ENCODE measurements around the gene OR52E8. TPM values are rescaled to one million over a fixed set of nuclear protein-coding genes. Genes with fewer than 3 reads are reported as not detected.

OR52E8 gene
- total RNA-seq, 1 experiment from 2014 or later: not detected

DNA sequence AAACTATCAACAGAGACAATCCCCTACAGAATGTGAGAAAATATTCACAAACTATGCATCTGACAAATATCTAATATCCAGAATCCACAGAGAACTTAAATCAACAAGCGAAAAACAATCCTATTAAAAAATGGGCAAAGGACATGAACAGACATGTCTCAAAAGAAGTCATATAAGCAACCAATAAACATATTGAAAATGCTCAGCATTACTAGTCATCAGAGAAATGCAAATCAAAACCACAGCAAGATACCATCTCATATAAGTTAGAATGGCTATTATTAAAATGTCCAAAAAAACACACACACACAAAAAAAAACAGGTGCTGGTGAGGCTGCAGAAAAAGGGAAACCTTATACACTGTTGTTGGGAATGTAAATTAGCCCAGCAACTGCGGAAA, 8.3 kb upstream of the OR52E8 start:
- no peak for DNase-seq
- ChIA-PET POLR2A (ENCODE audit: unreplicated experiment) (no interaction called here), CTCF (no interaction called here)
- no peak overlapping the region for H2AFZ ChIP-seq (ENCODE audit: low read length)
- no peaks in the 10 kb centered on the region for H3K4me1 ChIP-seq (ENCODE audit: insufficient read depth, low read length)
- H3F3A ChIP-seq (ENCODE audit: low read length, unreplicated experiment): no peaks in the 10 kb centered on the region
- peaks cover 4% of the 10 kb centered on the region; the same call in 1 of the 2 replicates for H3K27me3 ChIP-seq (ENCODE audit: low read length)
- no TSS peak for BruUV-seq (replicated peaks)
- no peak overlapping the region for H3K9ac ChIP-seq (ENCODE audit: low read length)
- no peak overlapping the region for H3K4me2 ChIP-seq (ENCODE audit: low read length)
- ATAC-seq: no peak
- no peaks in the 10 kb centered on the region for H4K20me1 ChIP-seq (ENCODE audit: low read length)
- H3K4me3 ChIP-seq (ENCODE audit: low read length): no peak overlapping the region
- no peaks in the 10 kb centered on the region for H3K9me2 ChIP-seq (replicated peaks; ENCODE audit: low read length)
- H3K36me3 ChIP-seq (ENCODE audit: low read depth, low read length): no peaks in the 10 kb centered on the region
- H3K9me3 ChIP-seq (ENCODE audit: low read length): no peaks in the 10 kb centered on the region
- H3K27ac ChIP-seq (ENCODE audit: low read length): no peak overlapping the region
- H3K79me2 ChIP-seq (ENCODE audit: low read length): no peaks in the 10 kb centered on the region
- intact Hi-C loops (cut with micrococcal nuclease): no loop called here
- TF ChIP-seq CTCF (conservative IDR thresholded peaks at IDR 0.05; ENCODE audit: low read depth, low read length): no peak
- no peak for TF ChIP-seq EZH2phosphoT487 (IDR thresholded peaks at IDR 0.05; ENCODE audit: borderline replicate concordance, low read length)
- TF ChIP-seq EZH2 (IDR thresholded peaks at IDR 0.05; ENCODE audit: low read length, unreplicated experiment): no peak

DNA sequence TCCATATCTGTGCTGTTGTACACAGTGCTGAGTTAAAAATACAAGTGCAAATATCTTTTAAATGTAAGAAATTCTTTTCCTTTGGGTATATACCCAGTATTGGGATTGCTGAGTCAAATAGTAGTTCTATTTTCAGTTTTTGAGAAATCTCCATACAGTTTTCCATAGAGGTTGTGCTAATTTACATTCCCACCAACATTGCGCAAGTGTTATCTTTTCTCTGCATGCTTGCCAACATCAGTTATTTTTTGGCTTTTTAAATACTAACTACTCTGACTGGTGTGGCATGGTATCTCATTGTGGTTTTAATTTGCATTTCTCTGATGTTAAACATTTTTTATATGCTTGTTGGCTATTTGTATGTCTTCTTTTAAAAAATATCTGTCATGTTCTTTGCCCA, 6.5 kb downstream of the OR52E8 start:
- POLR2A ChIA-PET (ENCODE audit: unreplicated experiment): no interaction called here
- BruUV-seq (replicated peaks): no TSS peak
- CTCF ChIA-PET: no interaction called here
- intact Hi-C loops (cut with micrococcal nuclease): no loop called here
- TF ChIP-seq EZH2 (IDR thresholded peaks at IDR 0.05; ENCODE audit: low read length, unreplicated experiment) (no peak), EZH2phosphoT487 (IDR thresholded peaks at IDR 0.05; ENCODE audit: borderline replicate concordance, low read length) (no peak), CTCF (conservative IDR thresholded peaks at IDR 0.05; ENCODE audit: low read depth, low read length) (no peak)
- DNase-seq (no peak), ATAC-seq (no peak)
- Histone ChIP-seq H3F3A (ENCODE audit: low read length, unreplicated experiment) (no peaks in the 10 kb centered on the region), H3K27ac (ENCODE audit: low read length) (no peak overlapping the region), H4K20me1 (ENCODE audit: low read length) (no peaks in the 10 kb centered on the region), H3K9ac (ENCODE audit: low read length) (no peak overlapping the region), H3K79me2 (ENCODE audit: low read length) (no peaks in the 10 kb centered on the region), H3K36me3 (ENCODE audit: low read depth, low read length) (no peaks in the 10 kb centered on the region), H3K4me1 (ENCODE audit: insufficient read depth, low read length) (no peaks in the 10 kb centered on the region), H2AFZ (ENCODE audit: low read length) (no peak overlapping the region), H3K27me3 (ENCODE audit: low read length) (no peaks in the 10 kb centered on the region), H3K9me3 (ENCODE audit: low read length) (no peaks in the 10 kb centered on the region), H3K9me2 (replicated peaks; ENCODE audit: low read length) (no peaks in the 10 kb centered on the region), H3K4me3 (ENCODE audit: low read length) (no peak overlapping the region), H3K4me2 (ENCODE audit: low read length) (no peak overlapping the region)

DNA sequence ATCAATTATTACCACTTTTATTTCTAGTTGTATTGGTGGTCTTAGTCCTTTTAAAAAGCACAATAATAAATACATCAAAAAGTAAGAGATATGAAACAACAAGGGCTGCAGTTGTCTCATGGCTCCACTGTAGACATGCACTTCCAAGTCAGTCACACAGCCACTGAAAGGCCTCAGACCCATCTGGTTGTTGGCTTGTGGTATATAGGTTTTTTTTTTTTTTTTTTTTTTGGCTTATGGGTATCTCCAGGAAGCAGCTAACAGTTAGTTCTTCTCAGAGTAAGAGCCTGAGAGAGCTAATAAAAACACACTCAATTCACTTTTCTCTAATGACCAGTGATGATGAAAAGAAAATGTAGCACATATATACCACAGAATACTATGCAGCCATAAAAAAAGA, 9.8 kb downstream of the OR52E8 start:
- H3K27me3 ChIP-seq (ENCODE audit: low read length): no peaks in the 10 kb centered on the region
- H3K4me1 ChIP-seq (ENCODE audit: insufficient read depth, low read length): no peaks in the 10 kb centered on the region
- no peak for TF ChIP-seq EZH2phosphoT487 (IDR thresholded peaks at IDR 0.05; ENCODE audit: borderline replicate concordance, low read length)
- no peak for TF ChIP-seq EZH2 (IDR thresholded peaks at IDR 0.05; ENCODE audit: low read length, unreplicated experiment)
- TF ChIP-seq CTCF (conservative IDR thresholded peaks at IDR 0.05; ENCODE audit: low read depth, low read length): no peak
- no peaks in the 10 kb centered on the region for H3K9me2 ChIP-seq (replicated peaks; ENCODE audit: low read length)
- no peak overlapping the region for H3K4me2 ChIP-seq (ENCODE audit: low read length)
- H4K20me1 ChIP-seq (ENCODE audit: low read length): no peaks in the 10 kb centered on the region
- ATAC-seq (no peak), DNase-seq (no peak)
- ChIA-PET POLR2A (ENCODE audit: unreplicated experiment) (no interaction called here), CTCF (no interaction called here)
- H3K4me3 ChIP-seq (ENCODE audit: low read length): no peak overlapping the region
- H2AFZ ChIP-seq (ENCODE audit: low read length): no peak overlapping the region
- no peaks in the 10 kb centered on the region for H3K9me3 ChIP-seq (ENCODE audit: low read length)
- BruUV-seq (replicated peaks): no TSS peak
- no peaks in the 10 kb centered on the region for H3K79me2 ChIP-seq (ENCODE audit: low read length)
- intact Hi-C loops (cut with micrococcal nuclease): no loop called here
- H3K27ac ChIP-seq (ENCODE audit: low read length): no peak overlapping the region
- H3F3A ChIP-seq (ENCODE audit: low read length, unreplicated experiment): no peaks in the 10 kb centered on the region
- no peak overlapping the region for H3K9ac ChIP-seq (ENCODE audit: low read length)
- H3K36me3 ChIP-seq (ENCODE audit: low read depth, low read length): no peaks in the 10 kb centered on the region
